HCT116 (cell line): ENCODE measurements around the gene FAT1. TPM values are rescaled to one million over a fixed set of nuclear protein-coding genes. Genes with fewer than 3 reads are reported as not detected.

Experiments
- ATAC-seq: fragments of 200-7000 bp; cut with Tn5 transposase; 2 replicates; pipeline ENCODE4 v1.9.1; 2020; ENCODE audit warnings: mild to moderate bottlenecking, moderate library complexity
- BruUV-seq: library from RNA; stranded (reverse); fragments of 400-500 nt; replicated peaks from 2 replicates; lab custom pipeline; 2021; lab: Mats Ljungman, UMichigan
- CTCF ChIA-PET: fragments of 300-600 bp; sonication (Branson Sonifier 250); formaldehyde crosslinking; loops from one replicate; lab custom pipeline; 2021; ENCODE audit warnings: antibody characterized with exemption; lab: Charles Lee
- POLR2A ChIA-PET: fragments of 300-600, 350-600 bp; sonication (Branson Sonifier 250); formaldehyde crosslinking; loops from one replicate; lab custom pipeline; 2021; ENCODE audit warnings: antibody characterized with exemption; lab: Charles Lee
- RAD21 ChIA-PET, 2 experiments: fragments of 300-600 bp; sonication (Branson Sonifier 250); formaldehyde crosslinking; loops; one replicate each; lab custom pipeline; 2023; ENCODE audit warnings: low total read pairs in 2 of 2; ENCODE audit not compliant: uncharacterized antibody in 2 of 2, unreplicated experiment in 2 of 2, low non-redundant PET in 1 of 2; lab: Charles Lee
- DNase-seq: peaks from one replicate; pipeline ENCODE4 v3.0.0-alpha.2; 2010; ENCODE audit warnings: low read depth, low spot score
- H2AFZ ChIP-seq: fragments of 200-600 bp; shearing (Covaris generic), sonication (generic); 2 replicates; pipeline ENCODE4 v1.6.1; 2017; ENCODE audit warnings: low read depth, mixed run types, mixed read lengths, antibody characterized with exemption, low read length; ENCODE audit not compliant: poor library complexity, severe bottlenecking
- H3K27ac ChIP-seq: 2 replicates; pipeline ENCODE4 v1.5.1; 2012; ENCODE audit warnings: low read depth, low read length
- H3K27me3 ChIP-seq: fragments of 200-600 bp; sonication (generic); 2 replicates; pipeline ENCODE4 v1.6.1; 2016; ENCODE audit warnings: mixed run types, low read length, mixed read lengths; ENCODE audit not compliant: insufficient read depth
- H3K36me3 ChIP-seq, 2 experiments: fragments of 200-500 bp in 1 of 2; fragments of 200-600 bp in 1 of 2; sonication (Bioruptor generic) in 1 of 2; sonication (generic) in 1 of 2; 2 replicates each; pipeline versions ENCODE4 v1.5.1 to v1.6.1; 2014 to 2016; ENCODE audit warnings: low read length in 2 of 2, inconsistent platforms in 1 of 2, mixed read lengths in 1 of 2, mixed run types in 1 of 2; ENCODE audit not compliant: insufficient read depth in 2 of 2, control insufficient read depth in 1 of 2
- H3K4me1 ChIP-seq, 2 experiments: fragments of 200-600 bp in 1 of 2; sonication (generic) in 1 of 2; 2 replicates each; pipeline versions ENCODE4 v1.5.1 to v1.6.1; 2012 to 2017; ENCODE audit warnings: low read length in 2 of 2, inconsistent platforms in 1 of 2, mild to moderate bottlenecking in 1 of 2, mixed read lengths in 1 of 2, mixed run types in 1 of 2, moderate library complexity in 1 of 2; ENCODE audit not compliant: insufficient read depth in 2 of 2, control insufficient read depth in 1 of 2
- H3K4me2 ChIP-seq: fragments of 200-600 bp; sonication (generic); 2 replicates; pipeline ENCODE4 v1.6.1; 2017; ENCODE audit warnings: mixed run types, low read length, mixed read lengths
- H3K4me3 ChIP-seq, 2 experiments: fragments of 200-600 bp in 1 of 2; sonication (generic) in 1 of 2; replicated peaks in 1 of 2; 2 replicates each; pipeline ENCODE4 v1.5.1; 2011 to 2016; ENCODE audit warnings: low read length in 2 of 2, control low read depth in 1 of 2, low read depth in 1 of 2, mild to moderate bottlenecking in 1 of 2, mixed read lengths in 1 of 2, mixed run types in 1 of 2
- H3K79me2 ChIP-seq: fragments of 200-600 bp; sonication (generic); 2 replicates; pipeline ENCODE4 v1.6.1; 2017; ENCODE audit warnings: mild to moderate bottlenecking, mixed run types, low read length, moderate library complexity, mixed read lengths; ENCODE audit not compliant: insufficient read depth
- H3K9ac ChIP-seq: fragments of 200-600 bp; sonication (generic); 2 replicates; pipeline ENCODE4 v1.6.1; 2016; ENCODE audit warnings: low read length, mixed read lengths
- H3K9me2 ChIP-seq: fragments of 200-600 bp; sonication (generic), shearing (Covaris generic); 2 replicates; pipeline ENCODE4 v1.6.1; 2017; ENCODE audit warnings: mixed run types, mild to moderate bottlenecking, moderate library complexity; ENCODE audit not compliant: insufficient read depth
- H3K9me3 ChIP-seq, 2 experiments: fragments of 200-500 bp in 1 of 2; fragments of 200-600 bp in 1 of 2; sonication (Bioruptor generic) in 1 of 2; sonication (generic) in 1 of 2; 2 replicates each; pipeline ENCODE4 v1.6.1; 2014 to 2017; ENCODE audit warnings: low read length in 2 of 2, mixed read lengths in 2 of 2, inconsistent platforms in 1 of 2, low read depth in 1 of 2, mild to moderate bottlenecking in 1 of 2, mixed run types in 1 of 2, moderate library complexity in 1 of 2; ENCODE audit not compliant: control insufficient read depth in 1 of 2, insufficient read depth in 1 of 2
- H4K20me1 ChIP-seq: fragments of 200-600 bp; sonication (generic), shearing (Covaris generic); 2 replicates; pipeline ENCODE4 v1.6.1; 2017; ENCODE audit warnings: mixed run types, mild to moderate bottlenecking, moderate library complexity; ENCODE audit not compliant: insufficient read depth
- EZH2 ChIP-seq: fragments of 200-600 bp; sonication (generic); IDR thresholded peaks from 2 replicates; pipeline ENCODE4 v1.6.1; 2017; ENCODE audit warnings: antibody characterized with exemption, mixed run types
- FOSL1 ChIP-seq: IDR thresholded peaks from 2 replicates; pipeline ENCODE4 v1.6.1; 2012; ENCODE audit warnings: low read depth
- POLR2A ChIP-seq: IDR thresholded peaks from 2 replicates; pipeline ENCODE4 v1.7.0; 2011; ENCODE audit warnings: borderline replicate concordance; ENCODE audit not compliant: insufficient read depth, insufficient read length; ENCODE audit errors: extremely low read depth
- POLR2AphosphoS5 ChIP-seq: IDR thresholded peaks from 2 replicates; pipeline ENCODE4 v1.6.1; 2011; ENCODE audit warnings: mild to moderate bottlenecking, low read depth, low read length, moderate library complexity
- SP1 ChIP-seq: IDR thresholded peaks from 2 replicates; pipeline ENCODE4 v1.6.1; 2012; ENCODE audit warnings: low read depth
- TCF7L2 ChIP-seq: IDR thresholded peaks from 2 replicates; pipeline ENCODE4 v1.7.0; 2011; ENCODE audit warnings: borderline replicate concordance, inconsistent platforms; ENCODE audit not compliant: insufficient read depth, insufficient read length; ENCODE audit errors: extremely low read depth
- YY1 ChIP-seq: IDR thresholded peaks from 2 replicates; pipeline ENCODE4 v1.6.1; 2011; ENCODE audit warnings: low read length, low read depth, moderate library complexity, mild to moderate bottlenecking; ENCODE audit not compliant: insufficient replicate concordance; ENCODE audit errors: extremely low read depth
- ZFX ChIP-seq: fragments of 450-650 bp; IDR thresholded peaks from 2 replicates; pipeline ENCODE4 v1.6.1; 2017
- ZNF274 ChIP-seq: fragments of 200-500 bp; sonication (Bioruptor generic); IDR thresholded peaks from 2 replicates; pipeline ENCODE4 v1.6.1; 2014; ENCODE audit warnings: mild to moderate bottlenecking, low read depth, low read length, inconsistent platforms
- intact Hi-C: fragments of 100-400 bp; cut with micrococcal nuclease; formaldehyde crosslinking; loops from 2 replicates; pipeline ENCODE4 v1.10.0; 2022
- total RNA-seq: library from RNA; stranded (reverse); gene quantifications from one replicate; pipeline ENCODE4 v1.2.1, GENCODE V29; 2021; ENCODE audit not compliant: unreplicated experiment
- TF ChIP-seq, protein P1 (sequence below): IDR thresholded peaks from 2 replicates; pipeline ENCODE4 v1.6.1; 2012
- TF ChIP-seq, protein P2 (sequence below): IDR thresholded peaks from 2 replicates; pipeline ENCODE4 v1.6.1; 2011; ENCODE audit warnings: mild to moderate bottlenecking, low read length, moderate library complexity; ENCODE audit not compliant: insufficient replicate concordance; ENCODE audit errors: extremely low read depth
- TF ChIP-seq, protein P3 (sequence below): IDR thresholded peaks from 2 replicates; pipeline ENCODE4 v1.6.1; 2012
- TF ChIP-seq, protein P4 (sequence below): IDR thresholded peaks from 2 replicates; pipeline ENCODE4 v1.6.1; 2012; ENCODE audit warnings: low read depth

FAT1 gene
- total RNA-seq, 1 experiment from 2014 or later = 676 TPM

DNA sequence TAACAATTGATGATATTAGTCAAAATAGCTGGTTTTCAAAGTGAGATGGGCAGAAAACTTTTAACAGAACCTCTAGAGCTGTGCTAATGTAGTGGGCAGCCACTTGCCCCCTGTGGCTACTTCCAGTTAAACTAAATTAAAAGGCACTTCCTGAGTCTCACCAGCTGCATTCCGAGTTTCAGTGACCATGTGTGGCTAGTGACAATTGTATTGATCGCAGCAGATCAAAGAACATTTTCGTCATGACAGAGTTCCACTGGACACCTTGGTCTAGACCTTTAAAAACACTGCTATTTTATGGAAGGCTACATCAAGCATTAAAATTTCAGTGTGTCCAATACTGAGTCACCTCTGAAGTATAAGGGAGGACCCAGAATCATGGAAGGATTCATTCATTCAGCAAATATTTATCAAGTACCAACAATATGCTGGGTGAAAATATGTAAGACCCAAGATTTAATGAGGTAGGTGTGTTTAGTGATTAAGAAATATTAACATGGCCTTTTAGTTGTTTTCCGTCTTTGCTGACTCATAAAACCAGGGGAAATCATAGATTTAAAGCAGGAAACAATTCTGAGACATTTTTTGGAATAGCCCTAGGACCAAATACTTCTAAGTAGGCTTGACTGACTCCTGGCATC is 5.1 kb upstream of the FAT1 start:
- peak overlapping the region; percentile 96 for H3K27ac ChIP-seq
- TF ChIP-seq, protein P1, sequence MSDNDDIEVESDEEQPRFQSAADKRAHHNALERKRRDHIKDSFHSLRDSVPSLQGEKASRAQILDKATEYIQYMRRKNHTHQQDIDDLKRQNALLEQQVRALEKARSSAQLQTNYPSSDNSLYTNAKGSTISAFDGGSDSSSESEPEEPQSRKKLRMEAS = no peak
- TF ChIP-seq EZH2 = no peak
- TF ChIP-seq, protein P2, sequence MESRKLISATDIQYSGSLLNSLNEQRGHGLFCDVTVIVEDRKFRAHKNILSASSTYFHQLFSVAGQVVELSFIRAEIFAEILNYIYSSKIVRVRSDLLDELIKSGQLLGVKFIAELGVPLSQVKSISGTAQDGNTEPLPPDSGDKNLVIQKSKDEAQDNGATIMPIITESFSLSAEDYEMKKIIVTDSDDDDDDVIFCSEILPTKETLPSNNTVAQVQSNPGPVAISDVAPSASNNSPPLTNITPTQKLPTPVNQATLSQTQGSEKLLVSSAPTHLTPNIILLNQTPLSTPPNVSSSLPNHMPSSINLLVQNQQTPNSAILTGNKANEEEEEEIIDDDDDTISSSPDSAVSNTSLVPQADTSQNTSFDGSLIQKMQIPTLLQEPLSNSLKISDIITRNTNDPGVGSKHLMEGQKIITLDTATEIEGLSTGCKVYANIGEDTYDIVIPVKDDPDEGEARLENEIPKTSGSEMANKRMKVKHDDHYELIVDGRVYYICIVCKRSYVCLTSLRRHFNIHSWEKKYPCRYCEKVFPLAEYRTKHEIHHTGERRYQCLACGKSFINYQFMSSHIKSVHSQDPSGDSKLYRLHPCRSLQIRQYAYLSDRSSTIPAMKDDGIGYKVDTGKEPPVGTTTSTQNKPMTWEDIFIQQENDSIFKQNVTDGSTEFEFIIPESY = peak; percentile 37
- no peak for TF ChIP-seq FOSL1
- TF ChIP-seq, protein P3, sequence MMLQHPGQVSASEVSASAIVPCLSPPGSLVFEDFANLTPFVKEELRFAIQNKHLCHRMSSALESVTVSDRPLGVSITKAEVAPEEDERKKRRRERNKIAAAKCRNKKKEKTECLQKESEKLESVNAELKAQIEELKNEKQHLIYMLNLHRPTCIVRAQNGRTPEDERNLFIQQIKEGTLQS = no peak
- peak; percentile 94 for TF ChIP-seq TCF7L2
- peak; percentile 55 for TF ChIP-seq YY1
- TF ChIP-seq ZFX = no peak
- TF ChIP-seq POLR2AphosphoS5 = peak; percentile 49; the same call in 1 of the 2 replicates
- no peak for TF ChIP-seq SP1
- TF ChIP-seq, protein P4, sequence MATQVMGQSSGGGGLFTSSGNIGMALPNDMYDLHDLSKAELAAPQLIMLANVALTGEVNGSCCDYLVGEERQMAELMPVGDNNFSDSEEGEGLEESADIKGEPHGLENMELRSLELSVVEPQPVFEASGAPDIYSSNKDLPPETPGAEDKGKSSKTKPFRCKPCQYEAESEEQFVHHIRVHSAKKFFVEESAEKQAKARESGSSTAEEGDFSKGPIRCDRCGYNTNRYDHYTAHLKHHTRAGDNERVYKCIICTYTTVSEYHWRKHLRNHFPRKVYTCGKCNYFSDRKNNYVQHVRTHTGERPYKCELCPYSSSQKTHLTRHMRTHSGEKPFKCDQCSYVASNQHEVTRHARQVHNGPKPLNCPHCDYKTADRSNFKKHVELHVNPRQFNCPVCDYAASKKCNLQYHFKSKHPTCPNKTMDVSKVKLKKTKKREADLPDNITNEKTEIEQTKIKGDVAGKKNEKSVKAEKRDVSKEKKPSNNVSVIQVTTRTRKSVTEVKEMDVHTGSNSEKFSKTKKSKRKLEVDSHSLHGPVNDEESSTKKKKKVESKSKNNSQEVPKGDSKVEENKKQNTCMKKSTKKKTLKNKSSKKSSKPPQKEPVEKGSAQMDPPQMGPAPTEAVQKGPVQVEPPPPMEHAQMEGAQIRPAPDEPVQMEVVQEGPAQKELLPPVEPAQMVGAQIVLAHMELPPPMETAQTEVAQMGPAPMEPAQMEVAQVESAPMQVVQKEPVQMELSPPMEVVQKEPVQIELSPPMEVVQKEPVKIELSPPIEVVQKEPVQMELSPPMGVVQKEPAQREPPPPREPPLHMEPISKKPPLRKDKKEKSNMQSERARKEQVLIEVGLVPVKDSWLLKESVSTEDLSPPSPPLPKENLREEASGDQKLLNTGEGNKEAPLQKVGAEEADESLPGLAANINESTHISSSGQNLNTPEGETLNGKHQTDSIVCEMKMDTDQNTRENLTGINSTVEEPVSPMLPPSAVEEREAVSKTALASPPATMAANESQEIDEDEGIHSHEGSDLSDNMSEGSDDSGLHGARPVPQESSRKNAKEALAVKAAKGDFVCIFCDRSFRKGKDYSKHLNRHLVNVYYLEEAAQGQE = no peak
- TF ChIP-seq ZNF274 = no peak
- TF ChIP-seq POLR2A = no peak

More for the DNA sequence above, 5.1 kb upstream of the FAT1 start:
- Histone ChIP-seq H3K9ac (peak overlapping the region; percentile 92), H2AFZ (no peak overlapping the region), H3K36me3 (peaks cover 8 to 14% of the 10 kb centered on the region in 2 experiments; a peak in 3 of 4 replicates), H3K4me3 (peak overlapping the region in 1 of 2 experiments; percentile 91; a peak in 3 of 4 replicates), H3K27me3 (no peaks in the 10 kb centered on the region), H3K79me2 (peaks cover 42% of the 10 kb centered on the region), H3K9me2 (no peaks in the 10 kb centered on the region), H3K4me1 (peaks cover 32 to 58% of the 10 kb centered on the region in 2 experiments), H3K4me2 (peak overlapping the region; percentile 92), H4K20me1 (no peaks in the 10 kb centered on the region), H3K9me3 (no peaks in the 10 kb centered on the region)
- CTCF ChIA-PET = interaction anchor here (1.7 kb wide), 1 partner anchor 220 kb away, joined by 3 read pairs; no protein-coding TSS in a partner anchor
- POLR2A ChIA-PET = interaction anchor here (1.1 to 2.0 kb wide), 6 partner anchors 80 to 204 kb away, joined by 3 to 6 read pairs (median 4); no protein-coding TSS in a partner anchor
- ATAC-seq (peak; percentile 26), DNase-seq (peak; percentile 94)
- no TSS peak for BruUV-seq
- intact Hi-C loops = loop anchor here (1.0 to 10.0 kb wide), 7 partner anchors 79 to 1266 kb away; partner anchors contain the start of gene ZFP42
- RAD21 ChIA-PET = interaction anchor here in 1 of 2 experiments (1.7 kb wide), 1 partner anchor 204 kb away, joined by 4 read pairs; no protein-coding TSS in a partner anchor
